Breast epithelium (tissue), 4 donors: Measurements from ENCODE around the gene IL27RA. TPM values are rescaled to one million over a fixed set of nuclear protein-coding genes. Genes with fewer than 3 reads are reported as not detected.

ENCODE experiments used
- DNase-seq, 2 donors: peaks; one replicate each; pipeline ENCODE4 v3.0.0-alpha.2; 2019; ENCODE audit warnings: low spot score in 2 of 2
- H3K27ac ChIP-seq, 2 donors: fragments of 200-600 bp; sonication (generic) in 1 of 2; one replicate each; pipeline ENCODE4 v1.5.1; 2016 to 2019; ENCODE audit warnings: mild to moderate bottlenecking in 1 of 2
- H3K27me3 ChIP-seq, 2 donors: fragments of 200-600 bp; sonication (generic) in 1 of 2; one replicate each; pipeline versions ENCODE4 v1.5.1 to v1.6.0; 2017 to 2019; ENCODE audit warnings: control low read depth in 1 of 2, mild to moderate bottlenecking in 1 of 2
- H3K36me3 ChIP-seq: fragments of 200-600 bp; one replicate; pipeline ENCODE4 v1.5.1; 2019
- H3K4me1 ChIP-seq, 2 donors: fragments of 200-600 bp; sonication (generic); one replicate each; pipeline ENCODE4 v1.5.1; 2016 to 2019; ENCODE audit warnings: control low read depth in 1 of 2
- H3K4me3 ChIP-seq, 3 donors: fragments of 200-600 bp; sonication (generic); 1 replicate in 2 of 3; 2 replicates in 1 of 3; pipeline ENCODE4 v1.5.1; 2016 to 2019; ENCODE audit warnings: mild to moderate bottlenecking in 3 of 3, moderate library complexity in 2 of 3
- H3K9me3 ChIP-seq, 2 donors: fragments of 200-600 bp; sonication (generic) in 1 of 2; one replicate each; pipeline ENCODE4 v1.5.1; 2016 to 2019; ENCODE audit warnings: control low read depth in 1 of 2
- CTCF ChIP-seq, 3 donors: fragments of 450-650 bp; IDR thresholded peaks; one replicate each; pipeline ENCODE4 v1.5.1; 2016 to 2017; ENCODE audit warnings: antibody characterized with exemption in 3 of 3, mild to moderate bottlenecking in 3 of 3, moderate library complexity in 3 of 3
- POLR2A ChIP-seq: fragments of 450-650 bp; IDR thresholded peaks from one replicate; pipeline ENCODE4 v1.6.1; 2016; ENCODE audit warnings: antibody characterized with exemption, mild to moderate bottlenecking, moderate library complexity
- POLR2AphosphoS5 ChIP-seq, 3 donors: sonication (generic); formaldehyde crosslinking; IDR thresholded peaks; one replicate each; pipeline ENCODE4 v1.6.1; 2017; ENCODE audit warnings: antibody characterized with exemption in 3 of 3
- intact Hi-C: fragments of 100-400 bp; cut with DNase I; formaldehyde crosslinking; loops from one replicate; pipeline ENCODE4 v1.15.1; 2023; ENCODE audit warnings: low total_unique reads
- total RNA-seq, 3 donors: library from RNA; depleted of rRNA; stranded (reverse); fragments of >200 nt; gene quantifications; one replicate each; pipeline ENCODE4 v1.1.0, GENCODE V29; 2016

Gene IL27RA
- total RNA-seq, 3 donors from 2014 or later, result 5.1 to 11.0 (median 5.2) TPM

GRCh38 chr19:14054099-14054498, 22.5 kb downstream of the IL27RA start:
- Histone ChIP-seq H3K27me3 (no peaks in the 10 kb centered on the region), H3K4me3 (no peak overlapping the region), H3K9me3 (peaks cover 0 to 8% of the 10 kb centered on the region in 2 donors), H3K4me1 (peaks cover 5 to 6% of the 10 kb centered on the region in 2 donors), H3K27ac (no peak overlapping the region), H3K36me3 (no peaks in the 10 kb centered on the region)
- intact Hi-C loops, result no loop called here
- no peak for TF ChIP-seq CTCF (IDR thresholded peaks at IDR 0.05)
- no peak for TF ChIP-seq POLR2A
- TF ChIP-seq POLR2AphosphoS5 (IDR thresholded peaks at IDR 0.05), result no peak
- DNase-seq, result no peak

- TF ChIP-seq POLR2A (no peak), POLR2AphosphoS5 (IDR thresholded peaks at IDR 0.05) (no peak), CTCF (IDR thresholded peaks at IDR 0.05) (no peak)
- Histone ChIP-seq H3K4me3 (no peak overlapping the region), H3K9me3 (peaks cover 0 to 8% of the 10 kb centered on the region in 2 donors), H3K36me3 (no peaks in the 10 kb centered on the region), H3K27ac (no peak overlapping the region), H3K4me1 (peaks cover 5 to 6% of the 10 kb centered on the region in 2 donors), H3K27me3 (no peaks in the 10 kb centered on the region)
- no peak for DNase-seq
- intact Hi-C loops, result no loop called here
These were observed 23.2 kb downstream of the IL27RA start for GRCh38 chr19:14054721-14055120.

- H3K4me3 ChIP-seq, result no peak overlapping the region
- H3K36me3 ChIP-seq, result no peaks in the 10 kb centered on the region
- DNase-seq, result no peak
- H3K27ac ChIP-seq, result no peak overlapping the region
- TF ChIP-seq POLR2AphosphoS5 (IDR thresholded peaks at IDR 0.05) (no peak), CTCF (IDR thresholded peaks at IDR 0.05) (no peak), POLR2A (no peak)
- H3K9me3 ChIP-seq, result peaks cover 0 to 8% of the 10 kb centered on the region in 2 donors
- H3K4me1 ChIP-seq, result peaks cover 5 to 6% of the 10 kb centered on the region in 2 donors
- intact Hi-C loops, result no loop called here
- H3K27me3 ChIP-seq, result no peaks in the 10 kb centered on the region
These were observed 23.8 kb downstream of the IL27RA start for GRCh38 chr19:14055396-14055795.

- no peaks in the 10 kb centered on the region for H3K27me3 ChIP-seq
- H3K9me3 ChIP-seq, result peaks cover 0 to 8% of the 10 kb centered on the region in 2 donors
- no peak overlapping the region for H3K4me3 ChIP-seq
- intact Hi-C loops, result no loop called here
- no peak for TF ChIP-seq POLR2AphosphoS5 (IDR thresholded peaks at IDR 0.05)
- no peak for TF ChIP-seq POLR2A
- TF ChIP-seq CTCF (IDR thresholded peaks at IDR 0.05), result no peak
- H3K4me1 ChIP-seq, result peaks cover 5 to 6% of the 10 kb centered on the region in 2 donors
- no peak for DNase-seq
- no peaks in the 10 kb centered on the region for H3K36me3 ChIP-seq
- no peak overlapping the region for H3K27ac ChIP-seq
These were observed 24.6 kb downstream of the IL27RA start for GRCh38 chr19:14056069-14056666.

GRCh38 chr19:14056741-14057356, 25.3 kb downstream of the IL27RA start:
- Histone ChIP-seq H3K9me3 (peaks cover 0 to 8% of the 10 kb centered on the region in 2 donors), H3K4me3 (peak overlapping the region; percentile 24 to 70 (median 54)), H3K27ac (peak overlapping the region; percentile 13 to 52), H3K27me3 (no peaks in the 10 kb centered on the region), H3K4me1 (peaks cover 6 to 8% of the 10 kb centered on the region in 2 donors), H3K36me3 (no peaks in the 10 kb centered on the region)
- TF ChIP-seq POLR2AphosphoS5 (IDR thresholded peaks at IDR 0.05) (no peak), CTCF (IDR thresholded peaks at IDR 0.05) (no peak), POLR2A (no peak)
- intact Hi-C loops, result no loop called here
- DNase-seq, result no peak
